Fibroblast of lung (primary cell): ENCODE results near the gene MRPS25. TPM values are rescaled to one million over a fixed set of nuclear protein-coding genes. Genes with fewer than 3 reads are reported as not detected.

Experiments used
- DNase-seq, 2 donors: peaks; one replicate each; pipeline versions ENCODE4 v3.0.0 to v3.0.0-alpha.2; 2010; ENCODE audit warnings: low read depth in 2 of 2
- H2AFZ ChIP-seq: 2 replicates; pipeline ENCODE4 v1.5.1; 2012; ENCODE audit warnings: low read length, control low read depth, inconsistent platforms
- H3K27ac ChIP-seq: 2 replicates; pipeline ENCODE4 v1.5.1; 2011; ENCODE audit warnings: low read length, control low read depth; ENCODE audit not compliant: insufficient read depth
- H3K27me3 ChIP-seq: 2 replicates; pipeline ENCODE4 v1.5.1; 2011; ENCODE audit warnings: mild to moderate bottlenecking, low read length; ENCODE audit not compliant: control insufficient read depth, insufficient read depth
- H3K36me3 ChIP-seq: 2 replicates; pipeline ENCODE4 v1.5.1; 2011; ENCODE audit warnings: low read length; ENCODE audit not compliant: control insufficient read depth, insufficient read depth
- H3K4me1 ChIP-seq: 2 replicates; pipeline ENCODE4 v1.5.1; 2011; ENCODE audit warnings: low read length; ENCODE audit not compliant: control insufficient read depth, insufficient read depth; ENCODE audit errors: extremely low read depth
- H3K4me2 ChIP-seq: 2 replicates; pipeline ENCODE4 v1.5.1; 2011; ENCODE audit warnings: low read length, control low read depth; ENCODE audit not compliant: insufficient read depth; ENCODE audit errors: extremely low read depth
- H3K4me3 ChIP-seq, 4 experiments: fragments of 200-600 bp in 1 of 4; sonication (generic) in 1 of 4; replicated peaks in 1 of 4; 2 replicates each; pipeline ENCODE4 v1.5.1; 2011 to 2016; ENCODE audit warnings: low read length in 4 of 4, low read depth in 3 of 4, mild to moderate bottlenecking in 3 of 4, control low read depth in 2 of 4, inconsistent platforms in 1 of 4, mixed read lengths in 1 of 4; ENCODE audit not compliant: insufficient read depth in 1 of 4; ENCODE audit errors: control extremely low read depth in 1 of 4
- H3K79me2 ChIP-seq: 2 replicates; pipeline ENCODE4 v1.5.1; 2012; ENCODE audit warnings: mild to moderate bottlenecking, low read length, inconsistent platforms; ENCODE audit not compliant: control insufficient read depth, insufficient read depth
- H3K9ac ChIP-seq: 2 replicates; pipeline ENCODE4 v1.5.1; 2011; ENCODE audit warnings: mild to moderate bottlenecking, low read length, control low read depth; ENCODE audit not compliant: insufficient read depth
- H3K9me3 ChIP-seq: 2 replicates; pipeline ENCODE4 v1.5.1; 2012; ENCODE audit warnings: low read depth, low read length; ENCODE audit not compliant: control insufficient read depth, insufficient read depth
- H4K20me1 ChIP-seq: 2 replicates; pipeline ENCODE4 v1.5.1; 2011; ENCODE audit warnings: low read length; ENCODE audit not compliant: control insufficient read depth, insufficient read depth; ENCODE audit errors: extremely low read depth
- CTCF ChIP-seq, 2 donors: IDR thresholded peaks in 1 of 2; conservative IDR thresholded peaks in 1 of 2; 1 replicate in 1 of 2; 2 replicates in 1 of 2; pipeline ENCODE4 v1.5.1; 2011 to 2012; ENCODE audit warnings: low read length in 2 of 2, control low read depth in 1 of 2, inconsistent platforms in 1 of 2, low read depth in 1 of 2, mild to moderate bottlenecking in 1 of 2
- EZH2 ChIP-seq: IDR thresholded peaks from 2 replicates; pipeline ENCODE4 v1.5.1; 2012; ENCODE audit warnings: low read length, control low read depth, mild to moderate bottlenecking; ENCODE audit errors: missing control alignments
- polyA plus RNA-seq, 2 donors: library from polyadenylated mRNA; depleted of rRNA in 1 of 2; stranded (reverse) in 1 of 2; unstranded in 1 of 2; fragments of >200 nt; gene quantifications; 2 replicates each; pipeline ENCODE4 v1.2.1, GENCODE V29; 2011 to 2012; ENCODE audit warnings: missing spikeins in 1 of 2
- total RNA-seq: library from RNA; depleted of rRNA; stranded (reverse); fragments of >200 nt; gene quantifications from 2 replicates; pipeline ENCODE4 v1.2.1, GENCODE V29; 2014

Gene MRPS25
- total and polyA plus RNA-seq, 2 donors (not counting 1 experiment from before 2014, with no cell fraction given): 16.5 to 17.4 TPM

DNA sequence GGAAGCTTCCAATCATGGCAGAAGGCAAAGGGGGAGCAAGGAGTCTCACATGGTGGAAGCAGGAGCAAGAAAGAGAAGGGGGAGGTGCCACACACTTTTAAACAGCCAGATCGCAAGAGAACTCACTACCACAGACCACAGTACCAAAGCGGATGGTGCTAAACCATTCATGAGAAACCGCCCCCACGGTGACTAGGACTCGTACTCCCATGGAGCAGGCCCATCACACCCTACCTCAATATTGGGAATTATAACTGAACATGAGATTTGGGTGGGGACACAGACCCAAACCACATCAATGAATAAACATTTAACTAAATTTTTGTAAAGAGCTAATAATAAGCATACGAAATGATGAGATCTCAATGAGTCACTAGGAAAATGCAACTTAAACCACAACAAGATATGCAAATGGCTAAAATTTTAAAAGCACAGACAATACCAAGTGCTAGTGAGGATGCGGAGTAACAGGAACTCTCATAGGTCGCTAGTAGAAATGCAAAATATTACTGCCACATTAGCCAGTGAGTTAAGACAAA, 10.0 kb downstream of the MRPS25 start:
- Histone ChIP-seq H3K4me2 (no peak overlapping the region), H3K79me2 (peaks cover 18% of the 10 kb centered on the region), H3K9me3 (no peaks in the 10 kb centered on the region), H4K20me1 (no peaks in the 10 kb centered on the region), H3K4me3 (no peak overlapping the region), H3K36me3 (peaks cover 15% of the 10 kb centered on the region), H2AFZ (no peak overlapping the region), H3K4me1 (no peaks in the 10 kb centered on the region), H3K9ac (no peak overlapping the region), H3K27ac (no peak overlapping the region), H3K27me3 (no peaks in the 10 kb centered on the region)
- peak; percentile 54 to 62 for DNase-seq
- no peak for TF ChIP-seq CTCF (conservative IDR thresholded peaks at IDR 0.05 in 1 of 2, IDR thresholded peaks at IDR 0.05 in 1 of 2; ENCODE audit: low read depth in 1 of 2, low read length in 2 of 2)

DNA sequence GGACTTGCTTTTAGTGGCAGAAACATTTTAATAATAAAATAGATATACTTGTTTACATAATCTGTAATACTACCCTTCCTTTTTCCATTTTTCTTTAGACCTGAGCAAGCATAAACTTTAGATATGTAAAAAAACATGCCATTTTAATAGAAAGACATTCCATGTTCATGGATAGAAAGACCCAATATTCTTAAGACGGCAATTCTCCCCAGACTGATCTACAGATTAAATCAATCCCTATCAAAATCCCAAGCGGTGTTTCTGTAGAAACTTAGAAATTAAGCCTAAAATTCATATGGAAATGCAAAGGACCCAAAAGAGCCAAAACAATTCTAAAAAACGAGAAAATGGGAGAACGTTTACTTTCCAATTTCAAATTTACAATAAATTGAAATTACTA, 11.6 kb downstream of the MRPS25 start:
- Histone ChIP-seq H3K79me2 (peaks cover 18% of the 10 kb centered on the region), H3K4me3 (no peak overlapping the region), H3K9me3 (no peaks in the 10 kb centered on the region), H4K20me1 (no peaks in the 10 kb centered on the region), H2AFZ (no peak overlapping the region), H3K4me2 (no peak overlapping the region), H3K36me3 (peaks cover 16% of the 10 kb centered on the region), H3K27ac (no peak overlapping the region), H3K9ac (no peak overlapping the region), H3K27me3 (no peaks in the 10 kb centered on the region), H3K4me1 (no peaks in the 10 kb centered on the region)
- TF ChIP-seq CTCF (conservative IDR thresholded peaks at IDR 0.05 in 1 of 2, IDR thresholded peaks at IDR 0.05 in 1 of 2; ENCODE audit: low read depth in 1 of 2, low read length in 2 of 2): no peak
- TF ChIP-seq EZH2: no peak
- no peak for DNase-seq

- Histone ChIP-seq H3K9me3 (no peaks in the 10 kb centered on the region), H3K36me3 (peaks cover 16% of the 10 kb centered on the region), H4K20me1 (no peaks in the 10 kb centered on the region), H2AFZ (no peak overlapping the region), H3K27ac (no peak overlapping the region), H3K4me3 (no peak overlapping the region), H3K79me2 (peaks cover 18% of the 10 kb centered on the region), H3K27me3 (no peaks in the 10 kb centered on the region), H3K9ac (no peak overlapping the region), H3K4me2 (no peak overlapping the region), H3K4me1 (no peaks in the 10 kb centered on the region)
- no peak for DNase-seq
- TF ChIP-seq EZH2: no peak
- no peak for TF ChIP-seq CTCF (conservative IDR thresholded peaks at IDR 0.05 in 1 of 2, IDR thresholded peaks at IDR 0.05 in 1 of 2; ENCODE audit: low read depth in 1 of 2, low read length in 2 of 2)
Measured at GRCh38 chr3:15052335-15053242, 12.5 kb downstream of the MRPS25 start.
